ENCODE measurements around the gene MAPK13. TPM values are rescaled to one million over a fixed set of nuclear protein-coding genes. Genes with fewer than 3 reads are reported as not detected.

Gene MAPK13
- polyA plus RNA-seq, 5 donors: 14.1 to 20.5 (median 15.1) TPM

DNA sequence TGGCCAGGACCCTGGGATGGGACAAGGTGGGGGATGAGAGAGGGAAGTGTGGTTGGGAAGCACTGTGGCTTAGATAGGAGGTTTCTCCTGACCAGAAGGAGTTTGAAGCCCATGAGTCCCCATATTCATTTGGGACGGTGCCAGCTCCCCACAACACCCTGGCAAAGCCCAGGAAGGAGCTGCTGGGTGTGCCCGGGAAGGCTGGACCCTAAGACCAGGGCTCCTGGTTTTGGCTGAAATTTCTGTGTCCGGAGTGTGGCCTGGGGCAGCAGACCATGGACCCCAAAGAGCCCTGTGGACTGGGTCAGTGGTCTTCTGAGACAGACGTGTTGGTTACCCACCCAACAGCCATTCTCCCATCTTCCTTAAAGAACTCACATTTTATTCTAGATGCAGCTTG lies 15.2 kb downstream of the MAPK13 start:
- no peak for DNase-seq

DNA sequence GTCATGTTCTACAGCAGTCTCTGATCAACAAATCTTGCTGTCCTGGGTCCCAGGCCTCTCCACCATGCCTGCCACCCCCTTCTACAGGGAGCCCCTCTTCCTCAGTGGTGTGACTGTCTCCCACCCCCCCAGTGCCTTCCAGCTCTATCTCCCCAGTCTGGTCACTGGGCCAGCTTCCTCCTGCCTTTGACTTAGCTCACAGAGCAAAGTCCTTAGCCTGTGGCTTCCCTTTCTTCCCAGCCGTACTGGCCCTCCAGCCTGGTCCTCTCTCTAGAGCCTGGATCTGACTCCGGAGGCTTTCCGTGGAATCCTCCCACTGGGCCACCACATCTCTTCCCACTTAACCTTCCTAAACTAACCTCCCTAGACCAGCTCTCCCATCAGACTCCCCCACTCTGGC lies 17.0 kb downstream of the MAPK13 start:
- no peak for DNase-seq

DNA sequence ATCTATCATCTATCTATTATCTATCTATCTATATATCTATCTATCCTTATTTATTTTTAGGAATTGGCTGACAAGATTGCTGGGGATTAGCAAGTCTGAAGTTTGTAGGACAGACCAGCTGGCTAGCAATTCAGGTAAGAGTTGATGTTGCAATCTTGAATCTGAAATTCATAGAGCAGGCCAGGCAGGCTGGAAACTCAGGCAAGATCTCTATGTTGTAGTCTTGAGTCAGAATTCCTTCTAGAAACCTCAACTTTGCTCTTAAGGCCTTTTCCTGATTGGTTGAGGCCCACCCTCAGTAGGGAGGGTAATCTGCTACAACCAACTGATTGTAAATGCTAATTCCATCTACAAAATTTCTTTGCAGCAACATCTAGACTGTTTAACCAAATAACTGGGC lies 19.2 kb downstream of the MAPK13 start:
- no peak for DNase-seq

DNA sequence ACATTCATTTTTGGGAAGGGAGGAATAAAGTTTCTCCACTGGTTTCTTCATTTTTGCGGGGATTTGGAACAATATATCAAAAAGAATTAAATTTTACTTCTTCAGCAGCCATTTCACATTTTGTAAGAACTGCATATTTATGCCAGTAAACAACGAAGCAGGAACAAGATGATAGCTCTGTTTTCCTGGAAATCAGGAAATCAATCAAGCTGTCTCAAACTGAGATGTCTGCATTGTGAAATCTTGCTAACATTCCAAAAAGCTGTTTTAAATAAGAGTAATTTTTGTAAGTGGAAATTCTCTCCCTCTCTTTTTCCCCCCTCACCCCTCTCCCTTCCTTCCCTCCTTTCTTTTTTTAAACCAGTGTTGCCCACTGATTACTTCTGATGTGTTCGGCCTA lies 20.0 kb downstream of the MAPK13 start:
- peak; percentile 25 to 50 for DNase-seq

DNA sequence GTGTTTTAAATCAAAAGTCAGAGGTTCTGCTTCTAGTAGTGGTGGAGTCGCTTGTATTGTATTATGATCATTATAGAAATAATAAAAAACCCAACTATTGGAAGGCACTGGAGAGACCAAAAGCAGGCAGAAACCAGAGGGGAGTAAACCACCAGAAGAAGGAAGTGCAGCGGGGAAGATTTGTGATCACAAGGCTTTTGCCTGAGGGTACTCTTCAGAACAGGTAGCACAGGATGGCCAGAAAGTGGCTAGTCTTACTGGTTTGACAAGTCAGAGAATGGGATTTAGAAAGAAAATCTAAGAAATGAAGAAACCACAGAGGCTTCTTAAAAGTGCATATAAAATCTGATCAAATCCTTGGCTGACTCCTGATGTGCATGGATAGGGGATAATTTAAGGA lies 24.0 kb downstream of the MAPK13 start:
- DNase-seq: no peak

DNA sequence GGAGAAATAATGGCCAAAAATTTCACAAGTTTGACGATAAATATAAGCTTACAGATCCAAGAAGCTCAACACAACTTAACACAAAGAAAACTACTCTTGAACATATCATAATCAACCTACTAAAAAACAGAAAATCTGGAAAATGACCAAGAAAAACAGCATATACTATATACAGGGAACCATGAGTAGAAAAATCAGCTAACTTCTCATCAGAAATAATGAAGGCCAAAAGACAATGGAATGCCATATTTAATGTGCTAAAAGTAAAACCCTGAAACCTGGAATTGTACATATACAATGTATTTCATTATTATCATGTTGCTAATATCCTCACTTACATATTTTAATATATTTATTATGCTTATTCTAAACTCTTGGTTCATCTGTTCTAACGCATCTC lies 25.3 kb downstream of the MAPK13 start:
- no peak for DNase-seq

DNA sequence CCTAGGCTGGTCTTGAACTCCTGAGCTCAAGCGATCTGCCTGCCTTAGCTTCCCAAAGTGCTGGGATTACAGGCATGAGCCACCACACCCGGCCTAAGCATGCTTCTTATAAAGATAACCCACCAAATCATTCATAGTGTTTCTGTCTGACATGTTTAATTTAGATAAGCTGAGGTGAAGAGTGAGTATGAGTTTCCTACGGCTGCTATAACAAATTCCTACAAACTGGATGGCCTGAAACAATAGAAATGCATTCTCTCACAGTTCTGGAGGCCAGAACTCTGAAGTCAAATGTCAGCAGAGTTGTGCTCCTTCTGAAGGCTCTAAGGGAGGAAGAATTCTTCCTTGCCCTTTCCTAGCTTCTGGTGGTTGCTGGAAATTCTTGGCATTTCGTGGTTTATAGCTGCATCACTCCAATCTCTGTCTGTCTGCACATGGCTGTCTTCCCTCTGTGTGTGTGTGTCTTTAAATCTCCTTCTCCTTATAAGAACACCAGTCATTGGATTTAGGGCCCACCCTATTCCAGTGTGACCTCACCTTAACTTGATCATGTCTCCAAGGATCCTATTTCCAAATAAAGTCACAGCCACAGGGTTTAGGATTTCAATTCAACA lies 29.9 kb downstream of the MAPK13 start:
- no peak for DNase-seq

DNA sequence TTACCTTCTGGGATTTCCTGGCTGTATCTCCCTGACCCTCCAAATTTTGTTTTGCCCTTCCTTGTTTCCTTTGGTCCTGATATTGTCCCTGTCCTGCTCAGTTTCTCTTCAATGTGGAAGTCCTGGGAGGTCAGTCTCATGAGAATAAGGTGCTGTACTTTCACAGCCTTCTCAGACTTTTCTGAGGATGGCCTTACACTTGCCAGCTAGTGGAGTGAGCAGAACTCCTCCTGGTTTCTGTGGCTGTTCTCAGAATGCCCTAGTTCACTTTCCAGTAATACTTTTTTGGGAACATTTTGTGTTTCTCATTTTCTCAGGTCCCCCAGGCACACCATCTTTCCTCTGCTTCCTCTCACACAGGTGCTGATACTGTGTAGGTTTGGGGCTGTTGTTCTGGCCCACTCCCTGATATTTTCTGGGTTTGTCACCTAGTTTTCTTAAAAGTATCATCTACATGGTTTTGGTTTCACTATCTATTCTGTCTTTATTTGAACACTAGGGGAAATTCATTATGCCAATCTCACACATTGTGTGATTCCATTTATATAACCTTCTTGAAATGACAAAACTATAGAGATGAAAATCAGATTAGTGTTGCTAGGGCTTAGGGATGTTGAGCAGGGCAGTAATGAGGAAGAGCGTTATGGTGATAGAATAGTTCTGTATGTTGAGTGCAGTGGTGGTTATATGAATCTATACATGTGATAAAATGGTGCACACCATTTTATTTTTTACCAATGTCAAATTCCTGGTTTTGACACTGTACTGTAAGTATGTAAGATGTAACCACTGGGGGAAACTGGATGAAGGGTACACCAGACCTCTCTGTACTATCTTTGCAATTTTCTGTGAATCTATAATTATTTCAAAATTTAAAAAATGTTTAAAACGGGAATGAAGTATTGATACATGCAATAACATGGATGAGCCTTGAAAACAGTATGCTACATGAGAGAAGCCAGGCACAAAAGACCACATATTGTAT lies 39.0 kb downstream of the MAPK13 start:
- no peak for DNase-seq

DNA sequence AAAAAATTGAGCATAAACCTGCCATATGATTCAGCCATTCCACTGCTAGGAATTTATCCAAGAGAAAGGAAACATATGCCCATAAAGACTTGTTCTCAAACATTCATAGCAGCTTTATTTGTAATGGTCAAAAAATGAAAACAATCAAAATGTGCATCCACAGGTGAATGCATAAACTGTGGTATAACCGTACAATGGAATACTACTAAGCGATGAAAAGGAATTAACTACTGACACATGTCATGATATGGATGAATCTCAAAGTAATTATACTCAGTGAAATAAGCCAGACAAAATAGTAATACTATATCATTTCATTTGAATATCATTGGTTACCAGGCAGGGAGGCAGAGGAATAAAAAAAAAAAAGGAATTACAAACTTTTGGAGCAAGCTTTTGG lies 40.4 kb downstream of the MAPK13 start:
- no peak for DNase-seq

DNA sequence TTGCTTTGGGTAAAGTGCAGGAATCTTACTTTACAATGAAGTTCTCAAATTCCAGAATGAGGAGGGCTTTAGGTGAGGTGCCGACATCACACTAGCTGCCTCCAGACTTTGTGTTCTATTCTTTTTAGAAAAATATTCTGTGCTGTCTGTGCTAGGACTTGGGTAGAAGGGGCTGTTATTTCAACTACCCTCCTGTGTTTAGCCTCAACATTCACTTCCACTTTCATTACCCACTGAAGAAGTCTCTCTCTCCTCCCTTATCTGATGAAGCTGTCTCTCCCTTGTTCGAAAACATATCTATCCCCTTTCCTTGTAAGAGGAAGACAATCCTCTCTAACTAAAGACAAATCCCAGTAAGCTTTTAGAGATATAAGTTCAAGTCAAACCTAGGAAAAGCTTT lies 41.3 kb downstream of the MAPK13 start:
- no peak for DNase-seq

DNA sequence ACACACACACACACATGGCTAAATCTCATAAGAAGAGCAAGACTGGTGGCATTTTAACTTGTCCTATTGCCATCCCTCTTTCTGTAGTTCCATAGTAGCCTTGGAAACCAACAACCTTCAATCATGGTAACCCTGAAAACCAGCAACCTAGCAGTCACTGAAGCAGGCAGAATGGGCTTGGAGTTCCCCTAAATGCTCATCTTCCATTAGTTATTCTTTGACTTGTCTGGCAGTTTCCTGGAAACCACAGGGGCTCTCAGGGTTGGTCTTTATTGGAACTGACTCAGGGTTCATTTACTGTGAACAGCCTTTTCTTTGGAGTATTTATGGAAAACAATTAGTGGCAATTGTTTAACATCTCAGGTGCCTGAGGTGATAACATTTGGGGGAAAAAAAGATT lies 46.9 kb downstream of the MAPK13 start:
- DNase-seq: no peak

DNA sequence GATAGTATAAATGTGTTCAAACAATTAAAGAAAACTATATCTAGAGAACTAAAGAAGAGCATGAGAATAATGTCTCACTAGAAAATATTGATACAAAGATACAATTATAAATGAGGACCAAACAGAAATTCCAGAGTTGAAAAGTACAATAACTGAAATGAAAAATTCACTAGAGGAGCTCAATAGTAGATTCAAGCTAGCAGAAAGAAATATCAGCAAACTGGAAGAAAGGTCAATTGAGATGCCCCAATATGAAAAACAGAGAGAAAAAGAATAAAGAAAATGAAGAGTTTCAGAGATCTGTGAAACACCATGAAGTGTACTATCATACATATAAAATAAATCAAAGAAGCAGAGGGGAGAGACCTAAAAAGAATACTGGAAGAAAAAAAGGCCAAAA lies 48.2 kb downstream of the MAPK13 start:
- DNase-seq: no peak

DNA sequence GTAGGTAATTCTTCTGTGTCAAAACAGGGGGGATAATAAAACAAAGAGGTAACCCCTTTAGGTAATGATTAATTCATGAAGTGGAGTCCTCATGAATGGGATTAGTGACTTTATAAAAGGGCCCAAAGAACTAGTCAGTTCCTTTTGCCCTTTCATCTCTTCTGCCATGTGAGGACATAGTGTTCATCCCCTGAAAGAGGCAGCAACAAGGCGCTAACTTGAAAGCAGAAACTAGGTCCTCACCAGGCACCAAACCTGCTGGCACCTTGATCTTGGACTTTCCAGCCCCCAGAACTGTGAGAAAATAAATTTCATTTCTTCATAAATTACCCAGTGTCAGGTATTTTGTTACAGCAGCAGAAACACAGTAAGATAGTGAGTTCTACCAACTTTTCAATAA lies 49.8 kb downstream of the MAPK13 start:
- no peak for DNase-seq

DNA sequence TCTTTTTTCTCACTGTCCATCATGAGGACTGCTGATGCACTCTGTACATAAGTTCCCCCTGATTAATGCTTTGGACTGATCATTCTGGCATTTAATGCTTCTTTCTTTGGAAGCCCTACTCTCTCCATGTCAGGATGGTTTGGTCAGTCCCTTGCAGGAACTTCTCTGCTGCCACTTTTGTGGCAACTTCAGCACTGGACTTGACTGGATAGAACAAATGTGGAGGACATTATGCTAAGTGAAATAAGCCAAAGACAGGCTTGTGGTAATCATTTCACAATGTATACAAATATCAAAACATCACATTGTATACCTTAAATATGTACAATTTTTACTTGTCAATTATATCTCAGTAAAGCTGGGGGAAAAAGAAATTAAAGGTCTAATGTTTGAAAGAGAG lies 54.0 kb downstream of the MAPK13 start:
- no peak for DNase-seq

DNA sequence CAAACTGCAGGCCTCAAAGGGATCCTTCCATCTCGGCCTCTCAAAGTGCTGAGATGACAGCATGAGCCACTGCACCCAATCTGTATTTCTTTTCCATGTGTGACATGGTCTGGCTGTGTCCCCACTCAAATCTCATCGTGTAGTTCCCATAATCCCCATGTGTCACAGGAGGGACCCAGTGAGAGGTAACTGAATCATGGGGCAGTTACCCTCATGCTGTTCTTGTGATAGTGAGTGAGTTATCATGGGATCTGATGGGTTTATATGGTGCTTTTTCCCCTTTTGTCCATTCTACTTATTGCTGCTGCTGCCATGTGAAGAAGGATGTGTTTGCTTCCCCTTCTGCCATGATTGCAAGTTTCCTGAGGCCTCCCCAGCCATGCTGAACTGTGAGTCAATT lies 55.9 kb downstream of the MAPK13 start:
- DNase-seq: no peak

DNA sequence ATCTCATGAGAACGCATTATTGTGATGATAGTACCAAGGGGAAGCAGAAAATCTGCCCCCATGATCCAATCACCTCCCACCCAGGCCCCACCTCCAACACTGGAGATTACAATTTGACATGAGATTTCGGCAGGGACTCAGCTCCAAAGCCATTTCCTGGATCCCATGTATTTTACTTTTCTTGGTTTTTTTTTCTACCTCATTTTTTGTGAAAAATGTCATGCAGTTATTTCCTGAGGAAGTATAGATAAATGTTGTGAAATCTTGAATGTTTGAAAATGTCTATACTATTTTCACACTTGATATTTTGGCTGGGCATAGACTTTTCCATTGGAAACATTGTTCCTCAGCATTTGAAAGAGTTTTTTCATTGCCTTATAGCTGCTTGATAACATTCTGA lies 57.1 kb downstream of the MAPK13 start:
- DNase-seq: no peak

Other genes starting within 250 kb of the MAPK13 start
- gene SRPK1, start 209.4 kb upstream of the MAPK13 start, polyA plus RNA-seq (ENCODE audit: insufficient read depth in 1 of 5, insufficient read length in 5 of 5, low replicate concordance in 1 of 5): 10 to 100 TPM; 28.7 to 47.1 (median 38.8) TPM
- gene SLC26A8, start 105.9 kb upstream of the MAPK13 start, polyA plus RNA-seq (ENCODE audit: insufficient read depth in 1 of 5, insufficient read length in 5 of 5, low replicate concordance in 1 of 5): under 1 TPM; 0.26 to 0.60 (median 0.48) TPM
- gene MAPK14, start 102.7 kb upstream of the MAPK13 start, polyA plus RNA-seq (ENCODE audit: insufficient read depth in 1 of 5, insufficient read length in 5 of 5, low replicate concordance in 1 of 5): 10 to 100 TPM; 52.1 to 74.7 (median 70.9) TPM
- gene BRPF3, start 66.2 kb downstream of the MAPK13 start, polyA plus RNA-seq (ENCODE audit: insufficient read depth in 1 of 5, insufficient read length in 5 of 5, low replicate concordance in 1 of 5): 10 to 100 TPM; 38.8 to 47.9 (median 43.3) TPM
- under 1 TPM in 4 of 5 donors, not detected in 1; 0.13 to 0.21 (median 0.18) TPM for gene PNPLA1, start 139.5 kb downstream of the MAPK13 start, polyA plus RNA-seq (ENCODE audit: insufficient read depth in 1 of 5, insufficient read length in 5 of 5, low replicate concordance in 1 of 5)
- gene BNIP5, start 206.4 kb downstream of the MAPK13 start, polyA plus RNA-seq (ENCODE audit: insufficient read depth in 1 of 5, insufficient read length in 5 of 5, low replicate concordance in 1 of 5): not detected